H1 (cell line): ENCODE results near the gene NEURL1. TPM values are rescaled to one million over a fixed set of nuclear protein-coding genes. Genes with fewer than 3 reads are reported as not detected.

Experiments used
- KDM1A ChIP-seq: fragments of 200-600, 300-600 bp; sonication (generic); IDR thresholded peaks from 2 replicates; pipeline ENCODE4 v1.7.1; 2016; ENCODE audit warnings: mild to moderate bottlenecking, low read length, borderline replicate concordance
- polyA plus RNA-seq, 7 experiments: library from polyadenylated mRNA; depleted of rRNA in 3 of 7; stranded (reverse) in 5 of 7; unstranded in 2 of 7; fragments of >200 nt in 5 of 7; fragments of 200-250 nt in 2 of 7; gene quantifications; 1 replicate in 5 of 7; 2 replicates in 1 of 7; 4 replicates in 1 of 7; pipeline versions ENCODE4 v1.2.1 to v1.2.3, GENCODE V29; 2011 to 2013; ENCODE audit warnings: missing spikeins in 2 of 7, mixed read lengths in 2 of 7
- total RNA-seq: library from RNA; stranded (reverse); fragmentation: NEBNext Ultra II Directional; extraction: Animal tissue kit (Norgen Biotek cat#: 25700); gene quantifications from 2 replicates; pipeline ENCODE4 v1.2.1, GENCODE V29; 2021

The NEURL1 gene
- total and polyA plus RNA-seq, 2 of the 8 experiments (the other 6 are each of a cell fraction or from before 2014, with no cell fraction given), result 0.54 to 0.58 TPM

DNA sequence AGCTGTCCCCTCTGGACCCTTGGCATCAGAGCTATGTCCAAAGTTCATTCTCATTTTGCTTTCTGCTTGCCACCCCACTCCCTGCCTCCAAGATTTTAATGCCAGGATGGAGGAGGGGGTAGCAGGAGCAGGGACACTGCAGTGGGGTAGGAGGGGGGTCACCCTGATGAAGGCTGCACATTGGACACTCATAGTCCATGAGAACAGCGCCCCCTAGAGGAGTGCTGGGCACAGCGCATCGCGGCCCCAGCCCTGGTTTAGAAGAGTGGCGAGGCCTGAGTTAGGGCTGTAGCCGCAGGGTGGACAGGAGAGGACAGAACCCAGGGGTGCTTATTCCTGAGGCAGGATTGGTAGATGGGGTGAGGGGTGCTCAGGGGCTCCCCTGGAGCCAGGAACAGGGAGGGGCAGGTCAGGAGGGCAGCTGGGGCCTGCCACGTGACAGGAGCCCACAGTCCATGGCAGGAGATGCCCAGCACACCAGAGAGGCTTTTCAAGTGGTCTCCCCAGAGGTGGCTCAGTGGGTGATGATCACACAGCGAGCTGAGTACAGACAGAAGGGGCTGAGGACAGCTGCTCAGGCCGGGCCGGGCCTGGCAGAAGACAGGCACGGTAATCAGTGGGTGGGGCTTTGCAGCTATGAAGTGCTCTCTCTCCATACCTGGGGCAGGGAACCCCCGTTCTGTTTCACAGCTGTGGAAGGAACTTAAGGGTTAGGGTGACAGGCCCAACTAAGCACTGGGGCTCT, 71.4 kb downstream of the NEURL1 start (continued):
- no peak for TF ChIP-seq KDM1A
